HepG2 (cell line): ENCODE results near the gene PCBP4. TPM values are rescaled to one million over a fixed set of nuclear protein-coding genes. Genes with fewer than 3 reads are reported as not detected.
A peak's percentile ranks its signal among the peaks of the same experiment; 100 is the strongest.

Experiments
- ARHGAP35 ChIP-seq: sonication (generic); formaldehyde crosslinking; IDR thresholded peaks from 2 replicates; pipeline ENCODE4 v1.9.0; 2022; ENCODE audit warnings: mild to moderate bottlenecking, inconsistent platforms, moderate library complexity, missing genetic modification reagents, borderline replicate concordance
- ATF7 ChIP-seq, 2 experiments: fragments of 450-650 bp in 1 of 2; sonication (generic) in 1 of 2; formaldehyde crosslinking in 1 of 2; IDR thresholded peaks; 2 replicates each; pipeline versions ENCODE4 v1.4.0 to v1.6.1; 2016 to 2020; ENCODE audit warnings: antibody characterized with exemption in 1 of 2, mild to moderate bottlenecking in 1 of 2, missing genetic modification reagents in 1 of 2
- ATM ChIP-seq: fragments of 450-650 bp; IDR thresholded peaks from 2 replicates; pipeline ENCODE4 v1.7.1; 2017; ENCODE audit warnings: mild to moderate bottlenecking, borderline replicate concordance
- ATRX ChIP-seq: sonication (generic); formaldehyde crosslinking; IDR thresholded peaks from 2 replicates; pipeline ENCODE4 v1.4.0; 2020; ENCODE audit warnings: missing genetic modification reagents, borderline replicate concordance
- GABPB1 ChIP-seq: IDR thresholded peaks from 2 replicates; pipeline ENCODE4 v1.6.1; 2016; ENCODE audit warnings: mild to moderate bottlenecking, missing genetic modification reagents, moderate library complexity, missing compliant biosample characterization
- ISX ChIP-seq: sonication (generic); formaldehyde crosslinking; conservative IDR thresholded peaks from 2 replicates; pipeline ENCODE4 v1.5.0; 2020; ENCODE audit warnings: missing genetic modification reagents
- MIXL1 ChIP-seq: IDR thresholded peaks from 2 replicates; pipeline ENCODE4 v1.6.1; 2016
- MXI1 ChIP-seq: IDR thresholded peaks from 3 replicates; pipeline ENCODE4 v1.6.1; 2012; ENCODE audit warnings: low read depth, low read length, inconsistent platforms, borderline replicate concordance
- RBM22 ChIP-seq: fragments of 200-400 bp; formaldehyde crosslinking; optimal IDR thresholded peaks from 2 replicates; pipeline ENCODE3; 2017; ENCODE audit warnings: mild to moderate bottlenecking, low read length, moderate library complexity
- SAP130 ChIP-seq: IDR thresholded peaks from 2 replicates; pipeline ENCODE4 v1.6.1; 2016; ENCODE audit warnings: low read depth
- SNRNP70 ChIP-seq: fragments of 200-400 bp; formaldehyde crosslinking; IDR thresholded peaks from 2 replicates; pipeline ENCODE4 v1.6.1; 2017; ENCODE audit warnings: mild to moderate bottlenecking, low read depth, low read length, moderate library complexity
- TBX2 ChIP-seq: sonication (generic); formaldehyde crosslinking; IDR thresholded peaks from 2 replicates; pipeline ENCODE4 v1.5.0; 2020; ENCODE audit warnings: missing genetic modification reagents, mild to moderate bottlenecking, borderline replicate concordance
- ZFAT ChIP-seq: sonication (generic); formaldehyde crosslinking; conservative IDR thresholded peaks from 2 replicates; pipeline ENCODE4 v1.8.1; 2023; ENCODE audit warnings: missing genetic modification reagents, inconsistent platforms
- ZNF138 ChIP-seq: sonication (generic); formaldehyde crosslinking; IDR thresholded peaks from 2 replicates; pipeline ENCODE4 v1.5.0; 2020; ENCODE audit warnings: mild to moderate bottlenecking, low read depth, missing genetic modification reagents
- ZNF225 ChIP-seq: sonication (generic); formaldehyde crosslinking; IDR thresholded peaks from 2 replicates; pipeline ENCODE4 v1.4.0; 2020; ENCODE audit warnings: mild to moderate bottlenecking, missing genetic modification reagents
- ZNF441 ChIP-seq: sonication (generic); formaldehyde crosslinking; IDR thresholded peaks from 2 replicates; pipeline ENCODE4 v1.7.0; 2021; ENCODE audit warnings: missing genetic modification reagents, borderline replicate concordance
- ZNF570 ChIP-seq: sonication (generic); formaldehyde crosslinking; IDR thresholded peaks from 2 replicates; pipeline ENCODE4 v1.4.0; 2020; ENCODE audit warnings: mild to moderate bottlenecking, missing genetic modification reagents, borderline replicate concordance
- ZNF761 ChIP-seq: sonication (generic); formaldehyde crosslinking; conservative IDR thresholded peaks from 2 replicates; pipeline ENCODE4 v1.4.0; 2020; ENCODE audit warnings: mild to moderate bottlenecking, missing genetic modification reagents
- ZNF878 ChIP-seq: sonication (generic); formaldehyde crosslinking; IDR thresholded peaks from 2 replicates; pipeline ENCODE4 v1.8.1; 2023; ENCODE audit warnings: mild to moderate bottlenecking, missing genetic modification reagents, moderate library complexity
- polyA plus RNA-seq, 8 experiments: library from polyadenylated mRNA; depleted of rRNA in 3 of 8; stranded (reverse) in 7 of 8; unstranded in 1 of 8; fragments of >200 nt; fragmentation: Illumina TruSeq in 4 of 8; extraction: Trizol in 4 of 8; gene quantifications; 2 replicates each; pipeline versions ENCODE4 v1.2.1 to v1.2.3, GENCODE V29; 2011 to 2016; ENCODE audit warnings: low read depth in 4 of 8, missing spikeins in 1 of 8, mixed read lengths in 1 of 8; ENCODE audit not compliant: insufficient read depth in 1 of 8
- total RNA-seq, 5 experiments: library from RNA; depleted of rRNA; stranded (reverse); fragments of >200 nt; fragmentation: Illumina TruSeq; extraction: Trizol; gene quantifications; 2 replicates each; pipeline ENCODE4 v1.2.3, GENCODE V29; 2016; ENCODE audit warnings: low read depth in 1 of 5
- TF ChIP-seq, protein P1 (sequence below): sonication (generic); formaldehyde crosslinking; IDR thresholded peaks from 2 replicates; pipeline ENCODE4 v1.8.1; 2023; ENCODE audit warnings: mild to moderate bottlenecking, missing genetic modification reagents
- TF ChIP-seq, protein P2 (sequence below): sonication (generic); formaldehyde crosslinking; IDR thresholded peaks from 2 replicates; pipeline ENCODE4 v1.5.1; 2020; ENCODE audit warnings: missing genetic modification reagents, mild to moderate bottlenecking, borderline replicate concordance
- TF ChIP-seq, protein P3 (sequence below): IDR thresholded peaks from 2 replicates; pipeline ENCODE4 v1.6.1; 2016; ENCODE audit warnings: low read depth, control low read depth
- TF ChIP-seq, protein P4 (sequence below): sonication (generic); formaldehyde crosslinking; IDR thresholded peaks from 2 replicates; pipeline ENCODE4 v1.5.1; 2020; ENCODE audit warnings: mild to moderate bottlenecking, missing genetic modification reagents

PCBP4 gene
- total and polyA plus RNA-seq, 2 of the 13 experiments (the other 11 are each of a cell fraction or from before 2014, with no cell fraction given): 36.8 to 51.3 TPM

DNA sequence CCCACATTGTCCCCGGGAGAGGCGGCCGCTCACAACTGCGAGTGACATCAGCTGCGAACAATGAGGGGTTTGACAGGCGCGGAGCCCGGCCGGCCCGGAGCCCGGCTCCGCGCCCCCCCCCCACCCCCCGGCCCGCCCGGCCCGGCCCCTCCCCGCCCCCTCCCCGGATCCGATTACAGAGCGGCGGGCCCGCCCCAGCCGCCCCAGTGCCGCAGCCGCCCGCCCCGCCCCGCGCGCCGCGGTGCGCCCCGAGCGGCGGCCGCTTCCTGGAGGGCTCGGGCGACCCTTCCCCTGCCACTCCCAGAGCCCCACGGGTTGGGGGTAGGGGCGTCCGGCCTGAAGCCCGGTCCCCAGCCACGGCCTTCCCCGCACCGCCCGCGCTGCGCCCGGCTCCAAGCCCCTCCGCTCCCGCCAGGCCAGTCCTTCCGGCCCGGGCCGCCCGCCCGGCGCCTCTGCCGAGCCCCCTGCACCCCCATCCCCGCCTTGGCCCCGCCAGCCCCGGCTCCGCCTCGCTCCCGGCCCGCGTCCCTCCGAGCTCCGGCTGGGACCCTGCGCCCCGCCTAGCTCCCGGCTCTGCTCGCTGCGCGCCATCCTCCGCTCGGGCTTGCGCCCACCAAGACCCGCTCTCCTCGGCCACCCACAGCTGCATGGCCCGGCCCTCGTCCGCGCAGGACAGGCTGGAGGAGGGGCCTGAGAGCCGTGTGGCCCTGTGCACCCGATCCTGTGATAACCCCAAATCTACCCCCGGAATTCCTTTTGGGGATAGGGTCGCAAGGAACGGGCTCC is at the start of gene PCBP4 (continued):
- TF ChIP-seq ATF7 (IDR thresholded peaks at IDR 0.05) (no peak), ATF7 (CRISPR knock-in tag; IDR thresholded peaks at IDR 0.05) (no peak), ISX (CRISPR knock-in tag) (no peak), ZNF138 (0 out of 2 replicates have a peak, but pooled peaks have one; percentile 4), MIXL1 (CRISPR knock-in tag) (no peak), ZNF570 (no peak), SNRNP70 (no peak), ATRX (CRISPR knock-in tag) (no peak), ZNF878 (CRISPR knock-in tag) (no peak), GABPB1 (CRISPR knock-in tag) (no peak; the same call in 1 of the 2 replicates), RBM22 (peak; percentile 86), ZNF441 (CRISPR knock-in tag) (no peak), ZFAT (CRISPR knock-in tag) (no peak), ZNF761 (CRISPR knock-in tag) (no peak), MXI1 (peak; percentile 47; the same call in 1 of the 3 replicates), ATM (no peak), TBX2 (CRISPR knock-in tag) (no peak), SAP130 (CRISPR knock-in tag) (peak; percentile 44; the same call in 1 of the 2 replicates), ARHGAP35 (CRISPR knock-in tag) (no peak), ZNF225 (CRISPR knock-in tag) (0 out of 2 replicates have a peak, but pooled peaks have one; percentile 56)
- TF ChIP-seq, protein P1, sequence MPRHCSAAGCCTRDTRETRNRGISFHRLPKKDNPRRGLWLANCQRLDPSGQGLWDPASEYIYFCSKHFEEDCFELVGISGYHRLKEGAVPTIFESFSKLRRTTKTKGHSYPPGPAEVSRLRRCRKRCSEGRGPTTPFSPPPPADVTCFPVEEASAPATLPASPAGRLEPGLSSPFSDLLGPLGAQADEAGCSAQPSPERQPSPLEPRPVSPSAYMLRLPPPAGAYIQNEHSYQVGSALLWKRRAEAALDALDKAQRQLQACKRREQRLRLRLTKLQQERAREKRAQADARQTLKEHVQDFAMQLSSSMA (CRISPR knock-in tag): no peak
- TF ChIP-seq, protein P2, sequence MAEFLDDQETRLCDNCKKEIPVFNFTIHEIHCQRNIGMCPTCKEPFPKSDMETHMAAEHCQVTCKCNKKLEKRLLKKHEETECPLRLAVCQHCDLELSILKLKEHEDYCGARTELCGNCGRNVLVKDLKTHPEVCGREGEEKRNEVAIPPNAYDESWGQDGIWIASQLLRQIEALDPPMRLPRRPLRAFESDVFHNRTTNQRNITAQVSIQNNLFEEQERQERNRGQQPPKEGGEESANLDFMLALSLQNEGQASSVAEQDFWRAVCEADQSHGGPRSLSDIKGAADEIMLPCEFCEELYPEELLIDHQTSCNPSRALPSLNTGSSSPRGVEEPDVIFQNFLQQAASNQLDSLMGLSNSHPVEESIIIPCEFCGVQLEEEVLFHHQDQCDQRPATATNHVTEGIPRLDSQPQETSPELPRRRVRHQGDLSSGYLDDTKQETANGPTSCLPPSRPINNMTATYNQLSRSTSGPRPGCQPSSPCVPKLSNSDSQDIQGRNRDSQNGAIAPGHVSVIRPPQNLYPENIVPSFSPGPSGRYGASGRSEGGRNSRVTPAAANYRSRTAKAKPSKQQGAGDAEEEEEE (CRISPR knock-in tag): no peak
- TF ChIP-seq, protein P3, sequence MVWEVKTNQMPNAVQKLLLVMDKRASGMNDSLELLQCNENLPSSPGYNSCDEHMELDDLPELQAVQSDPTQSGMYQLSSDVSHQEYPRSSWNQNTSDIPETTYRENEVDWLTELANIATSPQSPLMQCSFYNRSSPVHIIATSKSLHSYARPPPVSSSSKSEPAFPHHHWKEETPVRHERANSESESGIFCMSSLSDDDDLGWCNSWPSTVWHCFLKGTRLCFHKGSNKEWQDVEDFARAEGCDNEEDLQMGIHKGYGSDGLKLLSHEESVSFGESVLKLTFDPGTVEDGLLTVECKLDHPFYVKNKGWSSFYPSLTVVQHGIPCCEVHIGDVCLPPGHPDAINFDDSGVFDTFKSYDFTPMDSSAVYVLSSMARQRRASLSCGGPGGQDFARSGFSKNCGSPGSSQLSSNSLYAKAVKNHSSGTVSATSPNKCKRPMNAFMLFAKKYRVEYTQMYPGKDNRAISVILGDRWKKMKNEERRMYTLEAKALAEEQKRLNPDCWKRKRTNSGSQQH (CRISPR knock-in tag): peak; percentile 24; the same call in 1 of the 2 replicates
- TF ChIP-seq, protein P4, sequence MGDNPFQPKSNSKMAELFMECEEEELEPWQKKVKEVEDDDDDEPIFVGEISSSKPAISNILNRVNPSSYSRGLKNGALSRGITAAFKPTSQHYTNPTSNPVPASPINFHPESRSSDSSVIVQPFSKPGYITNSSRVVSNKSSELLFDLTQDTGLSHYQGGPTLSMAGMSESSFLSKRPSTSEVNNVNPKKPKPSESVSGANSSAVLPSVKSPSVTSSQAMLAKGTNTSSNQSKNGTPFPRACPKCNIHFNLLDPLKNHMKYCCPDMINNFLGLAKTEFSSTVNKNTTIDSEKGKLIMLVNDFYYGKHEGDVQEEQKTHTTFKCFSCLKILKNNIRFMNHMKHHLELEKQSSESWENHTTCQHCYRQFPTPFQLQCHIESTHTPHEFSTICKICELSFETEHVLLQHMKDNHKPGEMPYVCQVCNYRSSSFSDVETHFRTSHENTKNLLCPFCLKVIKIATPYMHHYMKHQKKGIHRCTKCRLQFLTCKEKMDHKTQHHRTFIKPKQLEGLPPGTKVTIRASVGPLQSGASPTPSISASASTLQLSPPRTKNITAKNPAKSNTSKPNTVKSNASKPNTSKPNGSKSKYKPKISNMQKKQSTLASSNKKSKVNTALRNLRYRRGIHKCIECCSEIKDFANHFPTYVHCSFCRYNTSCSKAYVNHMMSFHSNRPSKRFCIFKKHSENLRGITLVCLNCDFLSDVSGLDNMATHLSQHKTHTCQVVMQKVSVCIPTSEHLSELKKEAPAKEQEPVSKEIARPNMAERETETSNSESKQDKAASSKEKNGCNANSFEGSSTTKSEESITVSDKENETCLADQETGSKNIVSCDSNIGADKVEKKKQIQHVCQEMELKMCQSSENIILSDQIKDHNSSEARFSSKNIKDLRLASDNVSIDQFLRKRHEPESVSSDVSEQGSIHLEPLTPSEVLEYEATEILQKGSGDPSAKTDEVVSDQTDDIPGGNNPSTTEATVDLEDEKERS (CRISPR knock-in tag): no peak
